HepG2 (cell line): Measurements from ENCODE around the gene COQ8B. TPM values are rescaled to one million over a fixed set of nuclear protein-coding genes. Genes with fewer than 3 reads are reported as not detected.

Experiments used
- ATAC-seq: fragments of 200-7000 bp; cut with Tn5 transposase; 3 replicates; pipeline ENCODE4 v1.9.1; 2020; ENCODE audit warnings: mild to moderate bottlenecking, moderate library complexity
- BruUV-seq: library from RNA; stranded (reverse); fragments of 400-500 nt; replicated peaks from 2 replicates; lab custom pipeline; 2021; lab: Mats Ljungman, UMichigan
- CTCF ChIA-PET: fragments of 300-600 bp; formaldehyde crosslinking; extraction: SDS; loops from one replicate; lab custom pipeline; 2021; ENCODE audit warnings: low total read pairs, inconsistent platforms, low intra/inter-chr PET ratio; lab: Yijun Ruan, JAX
- POLR2A ChIA-PET: fragments of 350-600 bp; sonication (Branson Sonifier 250); formaldehyde crosslinking; loops from one replicate; lab custom pipeline; 2020; ENCODE audit warnings: antibody characterized with exemption, inconsistent platforms; lab: Yijun Ruan, JAX
- DNase-seq: peaks from one replicate; pipeline ENCODE4 v3.0.0-alpha.2; 2015; ENCODE audit warnings: low spot score
- FAIRE-seq: peaks from 3 replicates; lab custom pipeline; 2011; peaks lifted over from hg19 to GRCh38; lab: Jason Lieb, UNC
- H2AFZ ChIP-seq: one replicate; pipeline ENCODE4 v1.6.1; 2011; ENCODE audit warnings: low read length, inconsistent platforms
- H3K27ac ChIP-seq: fragments of 300-600 bp; 3 replicates; pipeline ENCODE4 v1.8.0; 2011; ENCODE audit warnings: mixed run types, mild to moderate bottlenecking, mixed read lengths, low read length, inconsistent platforms; ENCODE audit not compliant: insufficient read depth; ENCODE audit errors: extremely low read length
- H3K27me3 ChIP-seq, 2 experiments: fragments of 200-600 bp in 1 of 2; 2 replicates in 1 of 2; 3 replicates in 1 of 2; pipeline versions ENCODE4 v1.6.0 to v1.8.0; 2011; ENCODE audit warnings: low read length in 2 of 2, mild to moderate bottlenecking in 2 of 2, moderate library complexity in 2 of 2, inconsistent platforms in 1 of 2; ENCODE audit not compliant: insufficient read depth in 2 of 2, control insufficient read depth in 1 of 2
- H3K36me3 ChIP-seq, 2 experiments: fragments of 200-600 bp in 1 of 2; replicated peaks in 1 of 2; 2 replicates in 1 of 2; 3 replicates in 1 of 2; pipeline versions ENCODE4 v1.5.1 to v1.8.0; 2011; ENCODE audit warnings: low read length in 2 of 2, inconsistent platforms in 1 of 2; ENCODE audit not compliant: insufficient read depth in 2 of 2, control insufficient read depth in 1 of 2
- H3K4me1 ChIP-seq: 2 replicates; pipeline ENCODE4 v1.5.1; 2012; ENCODE audit warnings: low read length, inconsistent platforms; ENCODE audit not compliant: insufficient read depth
- H3K4me2 ChIP-seq: 2 replicates; pipeline ENCODE4 v1.6.0; 2011; ENCODE audit warnings: low read depth, low read length, inconsistent platforms
- H3K4me3 ChIP-seq, 3 experiments: fragments of 200-600 bp in 1 of 3; sonication (generic), shearing (Covaris generic) in 1 of 3; replicated peaks in 1 of 3; 2 replicates each; pipeline ENCODE4 v1.5.1; 2011 to 2016; ENCODE audit warnings: low read length in 3 of 3, inconsistent platforms in 2 of 3, low read depth in 2 of 3, mild to moderate bottlenecking in 2 of 3, control low read depth in 1 of 3, mixed read lengths in 1 of 3; ENCODE audit not compliant: insufficient read depth in 1 of 3
- H3K79me2 ChIP-seq: one replicate; pipeline ENCODE4 v1.6.1; 2011; ENCODE audit warnings: low read length, inconsistent platforms; ENCODE audit not compliant: insufficient read depth
- H3K9ac ChIP-seq: 2 replicates; pipeline ENCODE4 v1.6.0; 2011; ENCODE audit warnings: mild to moderate bottlenecking, low read depth, low read length, inconsistent platforms; ENCODE audit not compliant: insufficient read depth
- H3K9me3 ChIP-seq: 2 replicates; pipeline ENCODE4 v1.5.1; 2012; ENCODE audit warnings: mild to moderate bottlenecking, low read length
- H4K20me1 ChIP-seq: 2 replicates; pipeline ENCODE4 v1.6.0; 2011; ENCODE audit warnings: inconsistent platforms, mild to moderate bottlenecking, low read length, moderate library complexity; ENCODE audit not compliant: insufficient read depth
- DRAP1 ChIP-seq: IDR thresholded peaks from 2 replicates; pipeline ENCODE4 v1.6.1; 2016; ENCODE audit warnings: missing genetic modification reagents, missing compliant biosample characterization
- FOSL1 ChIP-seq: sonication (generic); formaldehyde crosslinking; IDR thresholded peaks from 2 replicates; pipeline ENCODE4 v1.9.0; 2021; ENCODE audit warnings: missing genetic modification reagents, borderline replicate concordance
- NCOA1 ChIP-seq: sonication (generic); formaldehyde crosslinking; IDR thresholded peaks from 2 replicates; pipeline ENCODE4 v1.9.0; 2021; ENCODE audit warnings: missing genetic modification reagents
- PRMT3 ChIP-seq: sonication (generic); formaldehyde crosslinking; IDR thresholded peaks from 2 replicates; pipeline ENCODE4 v1.8.1; 2022; ENCODE audit warnings: low read depth, mild to moderate bottlenecking, moderate library complexity, missing genetic modification reagents, borderline replicate concordance
- ZNF367 ChIP-seq: sonication (generic); formaldehyde crosslinking; IDR thresholded peaks from 2 replicates; pipeline ENCODE4 v1.4.0; 2020; ENCODE audit warnings: missing genetic modification reagents, borderline replicate concordance
- ZNF484 ChIP-seq: sonication (generic); formaldehyde crosslinking; IDR thresholded peaks from 2 replicates; pipeline ENCODE4 v1.5.1; 2020; ENCODE audit warnings: mild to moderate bottlenecking, low read depth, missing genetic modification reagents, borderline replicate concordance
- ZNF720 ChIP-seq: sonication (generic); formaldehyde crosslinking; IDR thresholded peaks from 2 replicates; pipeline ENCODE4 v1.4.0; 2020; ENCODE audit warnings: missing genetic modification reagents
- ZNF775 ChIP-seq: sonication (generic); formaldehyde crosslinking; IDR thresholded peaks from 2 replicates; pipeline ENCODE4 v1.4.0; 2020; ENCODE audit warnings: missing genetic modification reagents, mild to moderate bottlenecking, moderate library complexity, borderline replicate concordance
- ZSCAN22 ChIP-seq: sonication (generic); formaldehyde crosslinking; IDR thresholded peaks from 2 replicates; pipeline ENCODE4 v1.4.0; 2020; ENCODE audit warnings: mild to moderate bottlenecking, missing genetic modification reagents
- ZZZ3 ChIP-seq: sonication (generic); formaldehyde crosslinking; IDR thresholded peaks from 2 replicates; pipeline ENCODE4 v1.4.0; 2020; ENCODE audit warnings: missing genetic modification reagents, mild to moderate bottlenecking, borderline replicate concordance
- WGBS: methylation state at CpG from one replicate; pipeline ENCODE4 v1.1.6; 2017; ENCODE audit warnings: low lambda C conversion rate; 5-methylcytosine and 5-hydroxymethylcytosine counted together
- in situ Hi-C: cut with HindIII; loops from 2 replicates; pipeline ENCODE4 v1.10.0; 2017; ENCODE audit warnings: low pct_unique_long_range_greater_than_20kb; ENCODE audit not compliant: extremely low pct_ligation_motif_present
- intact Hi-C: fragments of 100-400 bp; cut with micrococcal nuclease; formaldehyde crosslinking; loops from one replicate; pipeline ENCODE4 v1.10.0; 2022; ENCODE audit not compliant: unreplicated experiment
- polyA plus RNA-seq, 8 experiments: library from polyadenylated mRNA; depleted of rRNA in 3 of 8; stranded (reverse) in 7 of 8; unstranded in 1 of 8; fragments of >200 nt; fragmentation: Illumina TruSeq in 4 of 8; extraction: Trizol in 4 of 8; gene quantifications; 2 replicates each; pipeline versions ENCODE4 v1.2.1 to v1.2.3, GENCODE V29; 2011 to 2016; ENCODE audit warnings: low read depth in 4 of 8, missing spikeins in 1 of 8, mixed read lengths in 1 of 8; ENCODE audit not compliant: insufficient read depth in 1 of 8
- total RNA-seq, 5 experiments: library from RNA; depleted of rRNA; stranded (reverse); fragments of >200 nt; fragmentation: Illumina TruSeq; extraction: Trizol; gene quantifications; 2 replicates each; pipeline ENCODE4 v1.2.3, GENCODE V29; 2016; ENCODE audit warnings: low read depth in 1 of 5
- TF ChIP-seq, protein P1 (sequence below): sonication (generic); formaldehyde crosslinking; IDR thresholded peaks from 2 replicates; pipeline ENCODE4 v1.4.0; 2020; ENCODE audit warnings: missing genetic modification reagents

Gene COQ8B
- total and polyA plus RNA-seq, 2 of the 13 experiments (the other 11 are each of a cell fraction or from before 2014, with no cell fraction given): 12.3 to 17.2 TPM

DNA sequence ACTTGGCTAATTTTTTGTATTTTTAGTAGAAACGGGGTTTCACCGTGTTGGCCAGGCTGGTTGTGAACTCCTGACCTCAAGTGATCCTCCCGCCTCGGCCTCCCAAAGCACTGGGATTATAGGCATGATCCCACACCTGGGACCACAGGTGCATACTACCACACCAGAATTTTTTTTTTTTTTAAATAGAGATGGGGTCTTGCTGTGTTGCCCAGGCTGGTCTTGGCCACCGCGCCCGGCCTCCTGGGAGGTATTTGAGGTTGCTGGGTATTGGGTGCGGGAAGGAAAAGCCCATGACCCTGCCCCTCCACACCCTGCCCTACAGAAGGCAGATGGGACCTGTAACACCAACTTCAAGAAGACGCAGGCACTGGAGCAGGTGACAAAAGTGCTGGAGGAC is 20.0 kb upstream of the COQ8B start (continued):
- TF ChIP-seq ZZZ3: no peak

DNA sequence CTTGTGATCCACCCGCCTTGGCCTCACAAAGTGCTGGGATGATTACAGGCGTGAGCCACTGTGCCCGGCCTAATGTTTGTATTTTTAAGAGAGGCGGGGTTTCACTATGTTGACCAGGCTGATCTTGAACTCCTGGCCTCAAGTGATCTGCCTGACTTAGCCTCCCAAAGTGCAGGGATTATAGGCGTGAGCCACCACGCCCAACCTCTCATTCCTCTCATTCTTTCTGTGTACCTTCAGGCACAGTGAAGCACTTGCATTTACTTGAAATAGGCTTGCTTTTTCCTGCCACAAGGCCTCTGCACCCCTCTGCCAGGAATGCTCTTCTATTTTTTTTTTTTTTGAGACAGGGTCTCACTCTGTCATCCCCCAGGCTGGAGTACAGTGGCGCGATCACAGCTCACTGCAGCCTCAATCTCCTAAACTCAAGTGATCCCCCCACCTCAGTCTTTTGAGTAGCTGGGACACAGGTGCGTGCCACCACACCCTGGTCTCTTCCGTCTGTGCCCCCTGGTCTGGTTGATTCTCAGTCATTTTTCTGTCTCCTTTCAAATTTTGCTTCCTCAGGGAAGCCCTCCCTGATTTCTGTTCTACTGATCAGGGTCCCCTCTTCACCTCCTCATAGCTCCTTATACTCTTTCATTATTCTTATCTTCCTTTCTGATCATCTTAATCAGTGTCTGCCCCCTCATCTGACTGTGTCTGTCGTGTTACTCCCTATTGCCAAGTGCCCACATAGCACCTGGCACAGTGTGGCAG is 18.5 kb upstream of the COQ8B start:
- ATAC-seq (no peak), DNase-seq (no peak), FAIRE-seq (no peak)
- Histone ChIP-seq H3K4me3 (no peak overlapping the region), H2AFZ (no peak overlapping the region), H3K4me1 (peaks cover 19% of the 10 kb centered on the region), H3K36me3 (peaks cover 30 to 78% of the 10 kb centered on the region in 2 experiments), H3K4me2 (no peak overlapping the region), H3K27me3 (no peaks in the 10 kb centered on the region), H4K20me1 (no peaks in the 10 kb centered on the region), H3K27ac (peak overlapping the region; percentile 30), H3K9ac (no peak overlapping the region), H3K9me3 (no peaks in the 10 kb centered on the region), H3K79me2 (no peaks in the 10 kb centered on the region)
- ChIA-PET POLR2A (interaction anchor here (1.3 to 1.5 kb wide), 2 partner anchors 15 to 18 kb away, joined by 4 read pairs; partner anchors contain the start of genes ACTMAP and ITPKC), CTCF (no interaction called here)
- no TSS peak for BruUV-seq
- 87% methylated on average over 11 of the region's 11 CpGs for WGBS
- in situ Hi-C loops: no loop called here
- intact Hi-C loops: no loop called here
- no peak for TF ChIP-seq ZNF484
- TF ChIP-seq ZNF367 (CRISPR knock-in tag): no peak
- no peak for TF ChIP-seq NCOA1
- TF ChIP-seq ZNF775 (CRISPR knock-in tag): no peak
- TF ChIP-seq, protein P1, sequence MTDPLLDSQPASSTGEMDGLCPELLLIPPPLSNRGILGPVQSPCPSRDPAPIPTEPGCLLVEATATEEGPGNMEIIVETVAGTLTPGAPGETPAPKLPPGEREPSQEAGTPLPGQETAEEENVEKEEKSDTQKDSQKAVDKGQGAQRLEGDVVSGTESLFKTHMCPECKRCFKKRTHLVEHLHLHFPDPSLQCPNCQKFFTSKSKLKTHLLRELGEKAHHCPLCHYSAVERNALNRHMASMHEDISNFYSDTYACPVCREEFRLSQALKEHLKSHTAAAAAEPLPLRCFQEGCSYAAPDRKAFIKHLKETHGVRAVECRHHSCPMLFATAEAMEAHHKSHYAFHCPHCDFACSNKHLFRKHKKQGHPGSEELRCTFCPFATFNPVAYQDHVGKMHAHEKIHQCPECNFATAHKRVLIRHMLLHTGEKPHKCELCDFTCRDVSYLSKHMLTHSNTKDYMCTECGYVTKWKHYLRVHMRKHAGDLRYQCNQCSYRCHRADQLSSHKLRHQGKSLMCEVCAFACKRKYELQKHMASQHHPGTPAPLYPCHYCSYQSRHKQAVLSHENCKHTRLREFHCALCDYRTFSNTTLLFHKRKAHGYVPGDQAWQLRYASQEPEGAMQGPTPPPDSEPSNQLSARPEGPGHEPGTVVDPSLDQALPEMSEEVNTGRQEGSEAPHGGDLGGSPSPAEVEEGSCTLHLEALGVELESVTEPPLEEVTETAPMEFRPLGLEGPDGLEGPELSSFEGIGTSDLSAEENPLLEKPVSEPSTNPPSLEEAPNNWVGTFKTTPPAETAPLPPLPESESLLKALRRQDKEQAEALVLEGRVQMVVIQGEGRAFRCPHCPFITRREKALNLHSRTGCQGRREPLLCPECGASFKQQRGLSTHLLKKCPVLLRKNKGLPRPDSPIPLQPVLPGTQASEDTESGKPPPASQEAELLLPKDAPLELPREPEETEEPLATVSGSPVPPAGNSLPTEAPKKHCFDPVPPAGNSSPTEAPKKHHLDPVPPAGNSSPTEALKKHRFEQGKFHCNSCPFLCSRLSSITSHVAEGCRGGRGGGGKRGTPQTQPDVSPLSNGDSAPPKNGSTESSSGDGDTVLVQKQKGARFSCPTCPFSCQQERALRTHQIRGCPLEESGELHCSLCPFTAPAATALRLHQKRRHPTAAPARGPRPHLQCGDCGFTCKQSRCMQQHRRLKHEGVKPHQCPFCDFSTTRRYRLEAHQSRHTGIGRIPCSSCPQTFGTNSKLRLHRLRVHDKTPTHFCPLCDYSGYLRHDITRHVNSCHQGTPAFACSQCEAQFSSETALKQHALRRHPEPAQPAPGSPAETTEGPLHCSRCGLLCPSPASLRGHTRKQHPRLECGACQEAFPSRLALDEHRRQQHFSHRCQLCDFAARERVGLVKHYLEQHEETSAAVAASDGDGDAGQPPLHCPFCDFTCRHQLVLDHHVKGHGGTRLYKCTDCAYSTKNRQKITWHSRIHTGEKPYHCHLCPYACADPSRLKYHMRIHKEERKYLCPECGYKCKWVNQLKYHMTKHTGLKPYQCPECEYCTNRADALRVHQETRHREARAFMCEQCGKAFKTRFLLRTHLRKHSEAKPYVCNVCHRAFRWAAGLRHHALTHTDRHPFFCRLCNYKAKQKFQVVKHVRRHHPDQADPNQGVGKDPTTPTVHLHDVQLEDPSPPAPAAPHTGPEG (CRISPR knock-in tag): no peak
- TF ChIP-seq ZNF720 (CRISPR knock-in tag): no peak
- no peak for TF ChIP-seq PRMT3 (CRISPR knock-in tag)
- no peak for TF ChIP-seq ZSCAN22
- no peak for TF ChIP-seq FOSL1 (CRISPR knock-in tag)
- no peak for TF ChIP-seq DRAP1
